Ovary (tissue), 9 donors: ENCODE results near the gene REPS2. TPM values are rescaled to one million over a fixed set of nuclear protein-coding genes. Genes with fewer than 3 reads are reported as not detected.
A peak's percentile ranks its signal among the peaks of the same experiment; 100 is the strongest.

Experiments used
- DNase-seq, 5 donors: peaks; one replicate each; pipeline ENCODE4 v3.0.0-alpha.2; 2019 to 2020
- H3K27ac ChIP-seq, 2 donors: fragments of 200-600 bp; one replicate each; pipeline versions ENCODE4 v1.5.1 to v1.8.0; 2019 to 2022
- H3K27me3 ChIP-seq: fragments of 200-600 bp; one replicate; pipeline ENCODE4 v1.8.0; 2022
- H3K36me3 ChIP-seq: fragments of 200-600 bp; sonication (generic); one replicate; pipeline ENCODE4 v1.5.1; 2019
- H3K4me1 ChIP-seq: one replicate; pipeline ENCODE4 v1.8.1; 2013; ENCODE audit warnings: mild to moderate bottlenecking, moderate library complexity; ENCODE audit not compliant: insufficient read depth
- H3K4me3 ChIP-seq: fragments of 200-600 bp; sonication (generic); one replicate; pipeline ENCODE4 v1.5.1; 2017
- H3K9me3 ChIP-seq, 2 donors: fragments of 200-600 bp in 1 of 2; sonication (generic) in 1 of 2; one replicate each; pipeline versions ENCODE4 v1.5.1 to v1.8.1; 2013 to 2019; ENCODE audit warnings: mild to moderate bottlenecking in 1 of 2, moderate library complexity in 1 of 2
- CTCF ChIP-seq, 3 donors: fragments of 450-650 bp in 2 of 3; fragments of 200-600 bp in 1 of 3; IDR thresholded peaks; one replicate each; pipeline versions ENCODE4 v1.5.1 to v1.8.0; 2016 to 2022; ENCODE audit warnings: antibody characterized with exemption in 3 of 3, mild to moderate bottlenecking in 1 of 3
- EP300 ChIP-seq: sonication (generic); formaldehyde crosslinking; IDR thresholded peaks from one replicate; pipeline ENCODE4 v1.6.1; 2017; ENCODE audit warnings: antibody characterized with exemption
- POLR2A ChIP-seq: fragments of 450-650 bp; IDR thresholded peaks from one replicate; pipeline ENCODE4 v1.6.1; 2017; ENCODE audit warnings: antibody characterized with exemption, mild to moderate bottlenecking, moderate library complexity
- WGBS, 3 donors: extraction: QIAGEN DNeasy Blood & Tissue Kit in 1 of 3; methylation state at CpG; one replicate each; pipeline versions ENCODE4 v1.1.5 to v1.1.7; 2013 to 2017; 5-methylcytosine and 5-hydroxymethylcytosine counted together
- intact Hi-C, 4 donors: fragments of 100-400 bp; cut with DNase I; formaldehyde crosslinking; loops; one replicate each; pipeline versions ENCODE4 v1.11.0 to v1.15.1; 2022 to 2023
- polyA plus RNA-seq, 2 donors: library from polyadenylated mRNA; stranded (reverse); fragments of 200-250 nt in 1 of 2; fragments of 350-450 nt in 1 of 2; fragmentation: Illumina TruSeq in 1 of 2; extraction: RNeasy Lipid Tissue Mini Kit (QIAGEN cat#74804) in 1 of 2; gene quantifications; one replicate each; pipeline ENCODE4 v1.2.3, GENCODE V29; 2013 to 2014
- total RNA-seq, 7 donors: library from RNA; depleted of rRNA in 2 of 7; stranded (reverse); fragments of >200 nt in 2 of 7; fragmentation: NEBNext Ultra II Directional in 3 of 7; extraction: Animal tissue kit (Norgen Biotek cat#: 25700) in 3 of 7; gene quantifications; one replicate each; pipeline versions ENCODE4 v1.1.0 to v1.2.4, GENCODE V29; 2016 to 2023
- donor health status: DM: no; HTN: no; CAD: no; lungs with moderate emphysema.
- donor health status: DM: no; HTN: no; CAD: no.
- donor health status: Bipolar disorder and iron deficiency.
- donor health status: DM: yes; HTN: yes; CAD: no.
- donor health status: DM: no; HTN: no; CAD: no.
- donor health status: DM: yes; HTN: yes; CAD: no.

The REPS2 gene
- total and polyA plus RNA-seq, 9 donors = 2.1 to 25.8 (median 15.2) TPM

- Histone ChIP-seq H3K27me3 (no peaks in the 10 kb centered on the region), H3K9me3 (no peaks in the 10 kb centered on the region), H3K27ac (no peak overlapping the region), H3K4me1 (no peaks in the 10 kb centered on the region), H3K36me3 (no peaks in the 10 kb centered on the region), H3K4me3 (no peak overlapping the region)
- TF ChIP-seq POLR2A (no peak), CTCF (IDR thresholded peaks at IDR 0.05) (no peak)
- WGBS, 3 donors = 62 to 77% (median 77%) methylated on average over 1 of the region's 1 CpG
- intact Hi-C loops = no loop called here
- DNase-seq = no peak
Measured at GRCh38 chrX:17164941-17165340, 218.5 kb downstream of the REPS2 start.

GRCh38 chrX:17167915-17168314, 221.5 kb downstream of the REPS2 start:
- TF ChIP-seq POLR2A (no peak), CTCF (IDR thresholded peaks at IDR 0.05) (no peak), EP300 (no peak)
- Histone ChIP-seq H3K4me3 (no peak overlapping the region), H3K36me3 (no peaks in the 10 kb centered on the region), H3K27ac (no peak overlapping the region), H3K9me3 (no peaks in the 10 kb centered on the region), H3K27me3 (no peaks in the 10 kb centered on the region), H3K4me1 (peaks cover 4% of the 10 kb centered on the region)
- intact Hi-C loops = no loop called here
- no peak for DNase-seq
- 93 to 95% (median 95%) methylated on average over 2 of the region's 2 CpGs for WGBS, 3 donors

GRCh38 chrX:17170973-17171372, 224.5 kb downstream of the REPS2 start:
- Histone ChIP-seq H3K27ac (no peak overlapping the region), H3K9me3 (no peaks in the 10 kb centered on the region), H3K4me1 (peaks cover 4% of the 10 kb centered on the region), H3K27me3 (no peaks in the 10 kb centered on the region), H3K4me3 (no peak overlapping the region), H3K36me3 (no peaks in the 10 kb centered on the region)
- WGBS, 3 donors = 31 to 51% (median 37%) methylated on average over 2 of the region's 2 CpGs
- intact Hi-C loops = no loop called here
- TF ChIP-seq CTCF (IDR thresholded peaks at IDR 0.05) = no peak
- peak; percentile 20 to 78 (median 35) for DNase-seq

- H3K27ac ChIP-seq = no peak overlapping the region
- no peaks in the 10 kb centered on the region for H3K27me3 ChIP-seq
- intact Hi-C loops = no loop called here
- H3K4me3 ChIP-seq = no peak overlapping the region
- no peak for DNase-seq
- TF ChIP-seq CTCF (IDR thresholded peaks at IDR 0.05) (no peak), POLR2A (no peak), EP300 (no peak)
- H3K36me3 ChIP-seq = no peaks in the 10 kb centered on the region
- WGBS, 3 donors = 74 to 81% (median 78%) methylated on average over 8 of the region's 8 CpGs
- peaks cover 4% of the 10 kb centered on the region for H3K4me1 ChIP-seq
- no peaks in the 10 kb centered on the region for H3K9me3 ChIP-seq
Measured at GRCh38 chrX:17174671-17175070, 228.2 kb downstream of the REPS2 start.

GRCh38 chrX:17182317-17182716, 235.9 kb downstream of the REPS2 start:
- DNase-seq = no peak
- H3K9me3 ChIP-seq = no peaks in the 10 kb centered on the region
- no peak for TF ChIP-seq CTCF (IDR thresholded peaks at IDR 0.05)
- TF ChIP-seq POLR2A = no peak
- TF ChIP-seq EP300 = no peak
- intact Hi-C loops = no loop called here
- H3K4me3 ChIP-seq = no peak overlapping the region
- H3K27ac ChIP-seq = no peak overlapping the region
- H3K4me1 ChIP-seq = peaks cover 2% of the 10 kb centered on the region
- WGBS, 3 donors = 90 to 91% (median 90%) methylated on average over 3 of the region's 3 CpGs
- no peaks in the 10 kb centered on the region for H3K36me3 ChIP-seq
- H3K27me3 ChIP-seq = no peaks in the 10 kb centered on the region
